Endodermal cell (in vitro differentiated cells): Measurements from ENCODE around the gene TDRD7. TPM values are rescaled to one million over a fixed set of nuclear protein-coding genes. Genes with fewer than 3 reads are reported as not detected.

ENCODE experiments used
- DNase-seq: peaks from one replicate; pipeline ENCODE4 v3.0.0-alpha.2; 2017
- H3K27ac ChIP-seq: 2 replicates; pipeline ENCODE4 v1.5.1; 2013; ENCODE audit warnings: mild to moderate bottlenecking, low read depth, low read length, moderate library complexity
- H3K27me3 ChIP-seq: 2 replicates; pipeline ENCODE4 v1.6.1; 2013; ENCODE audit warnings: mild to moderate bottlenecking, low read length, moderate library complexity; ENCODE audit not compliant: insufficient read depth, control insufficient read depth, poor library complexity, severe bottlenecking
- H3K36me3 ChIP-seq: 2 replicates; pipeline ENCODE4 v1.7.0; 2013; ENCODE audit warnings: mild to moderate bottlenecking, low read length, moderate library complexity; ENCODE audit not compliant: control insufficient read depth, insufficient read depth
- H3K4me1 ChIP-seq: one replicate; pipeline ENCODE4 v1.7.0; 2013; ENCODE audit warnings: low read length; ENCODE audit not compliant: control insufficient read depth, insufficient read depth
- H3K4me3 ChIP-seq: 2 replicates; pipeline ENCODE4 v1.5.1; 2013; ENCODE audit warnings: mild to moderate bottlenecking, low read length, moderate library complexity
- H3K9ac ChIP-seq: 2 replicates; pipeline ENCODE4 v1.6.1; 2013; ENCODE audit warnings: mild to moderate bottlenecking, low read length, moderate library complexity; ENCODE audit not compliant: poor library complexity, severe bottlenecking; ENCODE audit errors: extremely low read depth
- H3K9me3 ChIP-seq: 2 replicates; pipeline ENCODE4 v1.6.1; 2013; ENCODE audit warnings: mild to moderate bottlenecking, low read length, moderate library complexity; ENCODE audit not compliant: control insufficient read depth
- H3K27ac Mint-ChIP-seq: 2 replicates; pipeline ENCODE4 v1.8.0; 2020; ENCODE audit warnings: mixed read lengths
- H3K27me3 Mint-ChIP-seq: 2 replicates; pipeline ENCODE4 v1.8.0; 2021; ENCODE audit warnings: mild to moderate bottlenecking, mixed read lengths; ENCODE audit not compliant: insufficient read depth
- H3K36me3 Mint-ChIP-seq: 2 replicates; pipeline ENCODE4 v1.8.0; 2020; ENCODE audit warnings: low read depth, mixed read lengths
- H3K4me1 Mint-ChIP-seq: 2 replicates; pipeline ENCODE4 v1.8.0; 2020; ENCODE audit warnings: mixed read lengths
- H3K4me3 Mint-ChIP-seq: 2 replicates; pipeline ENCODE4 v1.8.0; 2020; ENCODE audit warnings: mild to moderate bottlenecking, moderate library complexity, mixed read lengths
- H3K9me3 Mint-ChIP-seq: 2 replicates; pipeline ENCODE4 v1.8.0; 2020; ENCODE audit warnings: mild to moderate bottlenecking, mixed read lengths
- WGBS, 2 experiments: methylation state at CpG; one replicate each; pipeline versions ENCODE4 v1.1.5 to v1.1.7; 2013; ENCODE audit warnings: missing lambda C conversion rate in 2 of 2, mixed read lengths in 1 of 2; ENCODE audit not compliant: insufficient coverage in 1 of 2, insufficient read length in 1 of 2; 5-methylcytosine and 5-hydroxymethylcytosine counted together
- total RNA-seq, 2 donors: library from RNA; stranded (reverse); fragmentation: NEBNext Ultra II Directional in 1 of 2; extraction: Animal tissue kit (Norgen Biotek cat#: 25700) in 1 of 2; gene quantifications; 2 replicates in 1 of 2; 3 replicates in 1 of 2; pipeline ENCODE4 v1.2.1, GENCODE V29; 2021
- TF ChIP-seq, protein P1 (sequence below): fragments of 200-600 bp; sonication (generic); conservative IDR thresholded peaks from 2 replicates; pipeline ENCODE4 v1.5.0; 2021; ENCODE audit warnings: antibody characterized with exemption, mild to moderate bottlenecking

Gene TDRD7
- total RNA-seq, 2 donors from 2014 or later: 25.9 to 31.9 TPM

DNA sequence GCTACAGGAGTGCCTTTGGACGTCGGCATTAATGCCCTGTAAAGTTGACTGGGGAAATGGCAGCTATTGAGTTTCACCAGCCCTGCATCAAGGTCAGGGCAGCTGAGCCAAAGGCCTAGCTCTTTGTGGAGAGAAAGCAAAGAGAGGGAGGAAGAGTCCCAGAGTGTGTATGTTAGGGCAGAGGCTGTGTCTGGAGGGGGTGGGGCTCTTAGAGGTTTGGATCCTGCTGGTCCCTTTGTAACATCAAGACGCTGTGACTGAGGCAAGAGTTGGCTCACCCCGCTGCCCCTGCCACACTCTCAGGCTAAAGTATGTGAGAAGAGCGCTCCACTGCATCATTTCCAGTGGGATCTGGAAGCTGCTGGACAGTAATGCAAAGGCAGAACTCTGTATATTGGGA is 123.9 kb downstream of the TDRD7 start:
- Mint-ChIP-seq H3K36me3 (peaks cover 6% of the 10 kb centered on the region), H3K4me1 (no peaks in the 10 kb centered on the region), H3K27ac (no peak overlapping the region), H3K27me3 (no peaks in the 10 kb centered on the region), H3K9me3 (no peaks in the 10 kb centered on the region), H3K4me3 (no peak overlapping the region)
- WGBS, 2 experiments: 83 to 90% methylated on average over 4 to 5 of the region's 5 CpGs
- Histone ChIP-seq H3K9me3 (no peaks in the 10 kb centered on the region), H3K27ac (no peak overlapping the region), H3K4me3 (no peak overlapping the region), H3K9ac (no peak overlapping the region), H3K4me1 (no peaks in the 10 kb centered on the region), H3K27me3 (no peaks in the 10 kb centered on the region), H3K36me3 (no peaks in the 10 kb centered on the region)
- TF ChIP-seq, protein P1, sequence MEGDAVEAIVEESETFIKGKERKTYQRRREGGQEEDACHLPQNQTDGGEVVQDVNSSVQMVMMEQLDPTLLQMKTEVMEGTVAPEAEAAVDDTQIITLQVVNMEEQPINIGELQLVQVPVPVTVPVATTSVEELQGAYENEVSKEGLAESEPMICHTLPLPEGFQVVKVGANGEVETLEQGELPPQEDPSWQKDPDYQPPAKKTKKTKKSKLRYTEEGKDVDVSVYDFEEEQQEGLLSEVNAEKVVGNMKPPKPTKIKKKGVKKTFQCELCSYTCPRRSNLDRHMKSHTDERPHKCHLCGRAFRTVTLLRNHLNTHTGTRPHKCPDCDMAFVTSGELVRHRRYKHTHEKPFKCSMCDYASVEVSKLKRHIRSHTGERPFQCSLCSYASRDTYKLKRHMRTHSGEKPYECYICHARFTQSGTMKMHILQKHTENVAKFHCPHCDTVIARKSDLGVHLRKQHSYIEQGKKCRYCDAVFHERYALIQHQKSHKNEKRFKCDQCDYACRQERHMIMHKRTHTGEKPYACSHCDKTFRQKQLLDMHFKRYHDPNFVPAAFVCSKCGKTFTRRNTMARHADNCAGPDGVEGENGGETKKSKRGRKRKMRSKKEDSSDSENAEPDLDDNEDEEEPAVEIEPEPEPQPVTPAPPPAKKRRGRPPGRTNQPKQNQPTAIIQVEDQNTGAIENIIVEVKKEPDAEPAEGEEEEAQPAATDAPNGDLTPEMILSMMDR: no peak
- no peak for DNase-seq

DNA sequence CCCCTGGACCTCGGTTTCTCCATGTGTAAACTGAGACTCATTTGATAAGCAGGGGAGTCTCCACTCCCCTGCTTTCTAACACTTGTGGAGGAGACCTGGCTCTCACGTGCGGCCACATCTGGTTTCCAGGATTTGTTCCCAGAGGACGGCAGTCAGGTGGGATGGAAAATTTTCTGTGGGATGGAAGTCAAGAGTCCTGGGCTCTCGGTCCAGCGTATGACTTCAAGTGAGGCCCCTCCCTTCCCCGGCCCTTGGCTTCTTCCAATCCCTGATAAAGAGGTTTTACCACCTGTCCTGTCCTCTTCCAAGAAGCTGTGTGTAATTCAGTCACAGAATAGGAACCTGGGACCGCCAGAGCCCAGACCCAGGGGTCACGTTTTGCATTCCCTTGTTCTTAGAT is 124.6 kb downstream of the TDRD7 start:
- Mint-ChIP-seq H3K4me1 (no peaks in the 10 kb centered on the region), H3K9me3 (no peaks in the 10 kb centered on the region), H3K4me3 (no peak overlapping the region), H3K27ac (no peak overlapping the region), H3K36me3 (peaks cover 6% of the 10 kb centered on the region), H3K27me3 (no peaks in the 10 kb centered on the region)
- H3K4me1 ChIP-seq: no peaks in the 10 kb centered on the region
- H3K27ac ChIP-seq: no peak overlapping the region
- no peak for DNase-seq
- TF ChIP-seq, protein P1: no peak
- H3K9ac ChIP-seq: no peak overlapping the region
- 89 to 90% methylated on average over 7 to 9 of the region's 9 CpGs for WGBS, 2 experiments
- no peaks in the 10 kb centered on the region for H3K9me3 ChIP-seq
- no peak overlapping the region for H3K4me3 ChIP-seq
- no peaks in the 10 kb centered on the region for H3K27me3 ChIP-seq
- no peaks in the 10 kb centered on the region for H3K36me3 ChIP-seq

DNA sequence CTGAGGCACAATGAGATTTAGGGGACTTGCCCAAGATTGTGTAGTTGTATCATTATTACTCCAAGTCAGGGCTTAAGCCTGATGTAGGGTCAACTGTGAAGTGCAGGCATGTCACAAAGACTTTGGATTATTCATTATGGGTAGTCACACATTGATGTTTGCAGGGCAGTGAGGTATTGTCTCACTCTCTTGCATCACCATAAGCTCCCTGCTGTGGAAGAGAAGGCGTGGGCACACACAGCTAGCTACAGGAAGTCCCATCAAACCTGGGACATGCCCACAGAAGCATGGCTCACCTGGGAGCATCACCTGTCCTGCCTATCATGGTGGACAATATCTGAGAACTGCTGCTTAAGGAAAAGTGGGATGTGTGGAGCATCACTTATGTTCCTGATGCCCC is 131.7 kb downstream of the TDRD7 start:
- peaks cover 14% of the 10 kb centered on the region for H3K36me3 Mint-ChIP-seq
- no peaks in the 10 kb centered on the region for H3K4me1 ChIP-seq
- H3K4me3 ChIP-seq: no peak overlapping the region
- 83 to 90% methylated on average over 1 of the region's 1 CpG for WGBS, 2 experiments
- H3K9ac ChIP-seq: no peak overlapping the region
- H3K27me3 Mint-ChIP-seq: no peaks in the 10 kb centered on the region
- no peak overlapping the region for H3K4me3 Mint-ChIP-seq
- peak; percentile 62 for DNase-seq
- TF ChIP-seq, protein P1: no peak
- no peaks in the 10 kb centered on the region for H3K9me3 Mint-ChIP-seq
- H3K4me1 Mint-ChIP-seq: peaks cover 8% of the 10 kb centered on the region
- no peaks in the 10 kb centered on the region for H3K27me3 ChIP-seq
- no peaks in the 10 kb centered on the region for H3K36me3 ChIP-seq
- H3K9me3 ChIP-seq: no peaks in the 10 kb centered on the region
- no peak overlapping the region for H3K27ac ChIP-seq
- H3K27ac Mint-ChIP-seq: no peak overlapping the region
